OCI-LY3 (cell line): ENCODE data around the gene IFT80.

Experiments
- H2AFZ ChIP-seq: fragments of 200-600, 300-600 bp; shearing (Covaris generic); 2 replicates; pipeline ENCODE4 v1.6.0; 2014; ENCODE audit warnings: antibody characterized with exemption, low read depth, low read length
- H3K27ac ChIP-seq: fragments of 200-600, 300-600 bp; sonication (generic); 2 replicates; pipeline ENCODE4 v1.5.1; 2014; ENCODE audit warnings: mild to moderate bottlenecking, low read length, moderate library complexity, mixed read lengths
- H3K27me3 ChIP-seq: fragments of 200-600, 300-600 bp; sonication (generic); 2 replicates; pipeline ENCODE4 v1.6.1; 2014; ENCODE audit warnings: low read depth, low read length, mixed read lengths
- H3K36me3 ChIP-seq: fragments of 200-600, 300-600 bp; sonication (generic); replicated peaks from 2 replicates; pipeline ENCODE3; 2014; ENCODE audit warnings: low read depth, low read length, mixed read lengths
- H3K4me1 ChIP-seq: fragments of 300-600, 200-600 bp; sonication (generic); 2 replicates; pipeline ENCODE4 v1.6.1; 2014; ENCODE audit warnings: low read length, mixed read lengths
- H3K4me2 ChIP-seq: fragments of 200-600, 300-600 bp; sonication (generic); 2 replicates; pipeline ENCODE4 v1.6.1; 2014; ENCODE audit warnings: low read length, mixed read lengths
- H3K4me3 ChIP-seq: fragments of 300-600, 200-600 bp; sonication (generic); 2 replicates; pipeline ENCODE4 v1.5.1; 2014; ENCODE audit warnings: antibody characterized with exemption, mild to moderate bottlenecking, low read length, moderate library complexity
- H3K79me2 ChIP-seq: fragments of 300-600, 200-600 bp; shearing (Covaris generic); 2 replicates; pipeline ENCODE4 v1.6.1; 2014; ENCODE audit warnings: mild to moderate bottlenecking, low read length, mixed read lengths
- H3K9ac ChIP-seq: fragments of 300-600, 200-600 bp; shearing (Covaris generic); 2 replicates; pipeline ENCODE4 v1.6.0; 2014; ENCODE audit warnings: mild to moderate bottlenecking, low read length, moderate library complexity
- H3K9me3 ChIP-seq: fragments of 200-600, 300-600 bp; shearing (Covaris generic); 2 replicates; pipeline ENCODE4 v1.6.1; 2014; ENCODE audit warnings: low read length, mixed read lengths; ENCODE audit not compliant: insufficient read depth
- H4K20me1 ChIP-seq: fragments of 200-600, 300-600 bp; sonication (generic); 2 replicates; pipeline ENCODE4 v1.6.1; 2016; ENCODE audit warnings: low read length, mixed read lengths; ENCODE audit not compliant: insufficient read depth
- CTCF ChIP-seq: fragments of 200-600, 300-600 bp; sonication (generic); IDR thresholded peaks from 2 replicates; pipeline ENCODE4 v1.5.1; 2014; ENCODE audit warnings: antibody characterized with exemption, low read length, low read depth
- EZH2phosphoT487 ChIP-seq: fragments of 200-600 bp; shearing (Covaris generic); IDR thresholded peaks from 2 replicates; pipeline ENCODE4 v1.6.1; 2018; ENCODE audit warnings: antibody characterized with exemption, mixed run types, low read depth

IFT80 gene

DNA sequence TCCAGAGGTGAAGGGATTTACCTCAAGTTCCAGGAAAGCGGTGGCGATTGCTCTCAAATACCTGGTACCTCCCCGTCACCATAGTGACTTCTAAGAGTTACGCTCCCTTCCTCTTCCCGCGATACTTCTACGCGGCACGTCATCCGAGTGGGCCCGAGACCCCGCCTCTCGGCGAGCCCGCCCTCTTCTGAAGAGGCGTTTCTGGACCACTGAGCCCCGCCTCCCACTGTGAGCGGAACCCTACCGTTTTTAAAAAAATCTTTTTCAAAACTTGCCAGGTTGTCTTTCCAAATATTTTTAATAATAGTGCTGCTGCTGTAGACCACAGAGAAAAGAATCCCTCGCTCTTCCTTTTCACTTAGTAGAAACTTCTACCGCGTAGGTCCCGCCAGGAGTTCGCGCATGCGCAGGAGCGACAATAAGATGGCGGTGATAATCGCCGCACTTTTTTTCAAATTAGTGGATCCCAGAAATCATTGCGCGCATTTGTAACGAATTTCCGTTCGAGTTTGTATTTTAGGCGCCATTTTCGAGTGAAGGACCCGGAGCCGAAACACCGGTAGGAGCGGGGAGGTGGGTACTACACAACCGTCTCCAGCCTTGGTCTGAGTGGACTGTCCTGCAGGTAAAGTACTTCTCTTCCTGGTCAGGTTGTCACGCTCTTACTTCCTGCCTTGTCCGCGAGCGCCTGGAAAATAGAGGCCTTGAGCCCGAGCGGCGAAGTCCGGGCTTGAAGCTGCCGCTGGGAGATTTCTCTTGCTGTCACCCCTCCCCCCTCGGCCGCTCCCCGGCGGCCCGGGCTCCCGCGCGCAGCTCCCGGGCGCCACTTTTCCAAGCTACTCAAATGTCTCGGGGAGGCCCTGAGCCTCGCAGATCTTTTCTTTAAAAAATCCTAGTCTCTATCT, at the start of gene IFT80, which contains the start of gene SMC4:
IFT80 (minus strand) TSS at position 101 of the 905 bp plus-strand sequence. CDS start 14,625 bp downstream, outside the sequence.
SMC4 (plus strand) TSS at position 526 of the 905 bp plus-strand sequence. CDS start 1,177 bp downstream, outside the sequence.
- Histone ChIP-seq H3K79me2 (peaks cover 75% of the 10 kb centered on the region), H3K4me2 (peak within 1 kb of the TSS; percentile 86), H3K36me3 (peaks cover 35% of the 10 kb centered on the region), H3K27ac (peak within 1 kb of the TSS; percentile 92), H3K9me3 (no peaks in the 10 kb centered on the region), H2AFZ (peak within 1 kb of the TSS; percentile 83), H3K4me1 (peaks cover 20% of the 10 kb centered on the region), H4K20me1 (peaks cover 36% of the 10 kb centered on the region), H3K9ac (peak within 1 kb of the TSS; percentile 99), H3K4me3 (peak within 1 kb of the TSS; percentile 96), H3K27me3 (no peaks in the 10 kb centered on the region)
- TF ChIP-seq CTCF (no peak), EZH2phosphoT487 (no peak)

DNA sequence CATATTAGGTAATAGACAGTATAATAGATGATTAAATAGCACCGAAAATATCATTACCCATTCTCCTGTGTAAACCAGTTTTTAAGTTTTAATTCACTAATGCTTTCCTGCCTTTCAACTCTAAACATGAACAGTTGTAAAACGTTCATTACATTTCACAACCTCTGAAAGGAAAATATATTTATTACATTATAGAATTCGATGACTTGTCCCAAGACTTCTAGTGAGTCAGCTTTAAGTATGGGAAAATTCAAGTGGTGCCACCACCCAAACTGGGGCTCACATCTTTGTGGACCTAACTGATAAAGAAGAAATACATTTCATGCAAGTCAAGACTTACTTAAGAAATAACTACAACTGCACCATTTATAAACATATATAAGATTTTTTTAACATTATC, 48.5 kb upstream of the IFT80 start:
- H4K20me1 ChIP-seq = no peaks in the 10 kb centered on the region
- H3K9me3 ChIP-seq = no peaks in the 10 kb centered on the region
- TF ChIP-seq CTCF (no peak), EZH2phosphoT487 (no peak)
- H3K27ac ChIP-seq = no peak overlapping the region
- H3K4me1 ChIP-seq = peaks cover 17% of the 10 kb centered on the region
- H3K9ac ChIP-seq = no peak overlapping the region
- no peak overlapping the region for H3K4me3 ChIP-seq
- no peak overlapping the region for H3K4me2 ChIP-seq
- no peaks in the 10 kb centered on the region for H3K27me3 ChIP-seq
- H2AFZ ChIP-seq = no peak overlapping the region
- peaks cover 65% of the 10 kb centered on the region for H3K79me2 ChIP-seq
- peaks cover 23% of the 10 kb centered on the region for H3K36me3 ChIP-seq

DNA sequence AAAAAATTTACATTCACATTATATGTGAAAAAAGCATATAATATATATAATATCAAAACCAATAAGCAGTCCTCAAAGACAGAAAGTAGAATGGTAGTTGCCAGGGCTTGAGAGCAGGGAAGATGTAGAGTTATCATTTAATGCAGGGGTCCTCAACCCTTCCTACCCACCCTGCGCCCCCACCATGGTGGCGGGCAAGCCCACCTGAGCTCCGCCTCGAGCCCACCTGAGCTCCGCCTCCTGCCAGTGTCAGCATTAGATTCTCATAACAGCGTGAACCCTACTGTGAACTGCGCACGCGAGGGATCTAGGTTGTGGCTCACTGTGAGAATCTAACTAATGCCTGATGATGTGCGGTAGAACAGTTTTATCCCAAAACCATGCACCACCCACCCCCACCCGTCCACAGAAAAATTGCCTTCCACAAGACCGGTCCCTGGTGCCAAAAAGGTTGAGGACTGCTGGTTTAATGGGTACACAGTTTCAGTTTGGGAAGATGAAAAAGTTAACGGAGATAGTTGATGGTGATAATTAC, 47.6 kb upstream of the IFT80 start:
- H3K36me3 ChIP-seq = peaks cover 28% of the 10 kb centered on the region
- H3K27ac ChIP-seq = no peak overlapping the region
- no peak overlapping the region for H2AFZ ChIP-seq
- H3K79me2 ChIP-seq = peaks cover 73% of the 10 kb centered on the region
- H3K9me3 ChIP-seq = no peaks in the 10 kb centered on the region
- no peaks in the 10 kb centered on the region for H3K27me3 ChIP-seq
- H3K4me3 ChIP-seq = no peak overlapping the region
- H4K20me1 ChIP-seq = no peaks in the 10 kb centered on the region
- H3K9ac ChIP-seq = no peak overlapping the region
- TF ChIP-seq EZH2phosphoT487 (no peak), CTCF (no peak)
- no peak overlapping the region for H3K4me2 ChIP-seq
- peaks cover 17% of the 10 kb centered on the region for H3K4me1 ChIP-seq

DNA sequence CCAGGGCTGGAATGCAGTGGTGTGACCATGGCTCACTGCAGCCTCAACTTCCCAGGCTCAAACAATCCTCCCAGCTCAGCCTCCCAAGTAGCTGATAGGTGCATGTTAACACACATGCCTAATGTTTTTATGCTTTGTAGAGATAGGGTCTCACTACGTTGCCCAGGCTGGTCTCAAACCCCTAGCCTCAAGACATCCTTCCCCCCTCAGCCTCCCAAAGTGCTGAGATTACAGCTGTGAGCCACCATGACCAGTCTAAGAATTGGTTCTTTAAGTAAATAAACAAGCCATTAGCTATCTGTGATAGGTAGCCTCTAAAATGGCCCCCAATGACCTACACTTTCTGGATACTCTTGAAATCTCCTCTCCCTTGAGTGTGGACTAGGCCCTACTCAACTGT, 46.8 kb upstream of the IFT80 start:
- TF ChIP-seq EZH2phosphoT487 = no peak
- TF ChIP-seq CTCF = no peak
- H4K20me1 ChIP-seq = peaks cover 4% of the 10 kb centered on the region; the same call in 1 of the 2 replicates
- H3K4me3 ChIP-seq = no peak overlapping the region
- no peaks in the 10 kb centered on the region for H3K9me3 ChIP-seq
- H3K27ac ChIP-seq = no peak overlapping the region
- H3K9ac ChIP-seq = no peak overlapping the region
- H3K36me3 ChIP-seq = peaks cover 32% of the 10 kb centered on the region
- H3K4me2 ChIP-seq = no peak overlapping the region
- peaks cover 17% of the 10 kb centered on the region for H3K4me1 ChIP-seq
- H2AFZ ChIP-seq = no peak overlapping the region
- H3K27me3 ChIP-seq = no peaks in the 10 kb centered on the region
- peaks cover 79% of the 10 kb centered on the region for H3K79me2 ChIP-seq
